Measurements from ENCODE around the gene ZNF503. TPM values are rescaled to one million over a fixed set of nuclear protein-coding genes. Genes with fewer than 3 reads are reported as not detected.
A peak's percentile ranks its signal among the peaks of the same experiment; 100 is the strongest.

The ZNF503 gene
- polyA plus RNA-seq, 2 of the 4 experiments (the other 2 are of a cell fraction) = 0.54 to 12.8 TPM

GRCh38 chr10:75401569-75402485 lies at the start of gene ZNF503 (continued):
- TF ChIP-seq REST (IDR thresholded peaks at IDR 0.05) (peak; percentile 27; the same call in 1 of the 2 replicates), USF2 (IDR thresholded peaks at IDR 0.05) (peak; percentile 99), SREBF2 (IDR thresholded peaks at IDR 0.05) (no peak), RCOR1 (IDR thresholded peaks at IDR 0.05; ENCODE audit: low read depth, low read length) (no peak), E2F6 (IDR thresholded peaks at IDR 0.05; ENCODE audit: borderline replicate concordance, low read depth) (0 out of 2 replicates have a peak, but pooled peaks have one; percentile 55), RAD21 (conservative IDR thresholded peaks at IDR 0.05 in 1 of 2, IDR thresholded peaks at IDR 0.05 in 1 of 2) (0 out of 5 replicates have a peak, but pooled peaks of 1 of the 2 experiments have one; percentile 12)

- no peak overlapping the region for H3K27ac ChIP-seq
- FAIRE-seq = no peak
- no peak overlapping the region for H3K4me3 ChIP-seq
- ChIA-PET CTCF (interaction anchor here (0.8 to 1.6 kb wide), 4 partner anchors 9 to 32 kb away, joined by 3 to 6 read pairs (median 3); no protein-coding TSS in a partner anchor), POLR2A (no interaction called here)
- ATAC-seq = no peak
- no peak for DNase-seq (ENCODE audit: low read depth in 1 of 2, low spot score in 1 of 2)
- H3K4me2 ChIP-seq = no peak overlapping the region
- TF ChIP-seq MYC (IDR thresholded peaks at IDR 0.05; ENCODE audit: borderline replicate concordance, low read length) = no peak
- TF ChIP-seq GATA3 (IDR thresholded peaks at IDR 0.05; ENCODE audit: borderline replicate concordance) = no peak
- no peak for TF ChIP-seq MAFK (IDR thresholded peaks at IDR 0.05; ENCODE audit: partially characterized antibody)
- TF ChIP-seq NFE2L2 (conservative IDR thresholded peaks at IDR 0.05; ENCODE audit: low read length) = no peak
- no peak for TF ChIP-seq TFCP2L1 (CRISPR knock-in tag; IDR thresholded peaks at IDR 0.05)
- peak in 1 of 2 experiments; percentile 58; a peak in 2 of 4 replicates for TF ChIP-seq CEBPB (IDR thresholded peaks at IDR 0.05)
- TF ChIP-seq HES2 (IDR thresholded peaks at IDR 0.05) = no peak
- no peak for TF ChIP-seq E2F6 (IDR thresholded peaks at IDR 0.05; ENCODE audit: borderline replicate concordance, low read depth)
- H3K9me3 ChIP-seq = 0 out of 3 replicates have a peak, but pooled peaks cover 10% of the 10 kb centered on the region
- peaks cover 16% of the 10 kb centered on the region for H3K4me1 ChIP-seq
- 88% methylated on average over 18 of the region's 18 CpGs for WGBS (ENCODE audit: missing lambda C conversion rate)
Observed at GRCh38 chr10:75450644-75451640, 49.4 kb upstream of the ZNF503 start.

All from A549 (cell line).